Activated naive CD4-positive, alpha-beta T cell treated with anti-CD3 and anti-CD28 coated beads, Interleukin-2, amount 50 U/mL, for 24 hours (primary cell): ENCODE results near the gene DPP6.

ENCODE experiments used
- H3K27ac Mint-ChIP-seq: one replicate; pipeline ENCODE4 v1.8.0; 2021; ENCODE audit warnings: mild to moderate bottlenecking, mixed read lengths
- H3K27me3 Mint-ChIP-seq: one replicate; pipeline ENCODE4 v1.8.0; 2021; ENCODE audit warnings: mixed read lengths
- H3K36me3 Mint-ChIP-seq: one replicate; pipeline ENCODE4 v1.8.0; 2021; ENCODE audit warnings: mixed read lengths
- H3K4me1 Mint-ChIP-seq: one replicate; pipeline ENCODE4 v1.8.0; 2021; ENCODE audit warnings: mixed read lengths
- H3K4me3 Mint-ChIP-seq: one replicate; pipeline ENCODE4 v1.8.0; 2021; ENCODE audit warnings: mild to moderate bottlenecking, mixed read lengths
- H3K9me3 Mint-ChIP-seq: one replicate; pipeline ENCODE4 v1.8.0; 2021; ENCODE audit warnings: mixed read lengths

The DPP6 gene

DNA sequence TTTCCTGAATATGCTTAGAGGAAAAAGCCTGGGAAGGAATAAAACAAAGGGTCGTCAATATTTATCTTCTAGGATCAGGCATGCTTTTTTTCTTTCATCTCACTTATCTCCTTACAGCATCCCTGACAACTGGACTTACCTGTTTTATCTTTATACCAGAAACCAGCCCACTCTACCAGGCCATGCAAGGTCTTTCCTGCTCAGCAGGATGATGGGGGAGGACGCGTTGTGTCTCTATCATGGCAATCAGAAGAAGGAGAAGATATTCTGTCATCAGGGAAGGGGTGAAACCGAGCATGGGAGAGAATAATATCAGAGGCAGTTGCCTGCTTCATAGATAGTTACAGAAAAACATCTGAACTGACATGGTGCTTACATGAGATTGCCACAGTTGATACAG is 445.6 kb downstream of the DPP6 start:
- Mint-ChIP-seq H3K4me3 (no peak overlapping the region), H3K9me3 (no peaks in the 10 kb centered on the region), H3K4me1 (no peaks in the 10 kb centered on the region), H3K36me3 (no peaks in the 10 kb centered on the region), H3K27me3 (no peaks in the 10 kb centered on the region), H3K27ac (no peak overlapping the region)

DNA sequence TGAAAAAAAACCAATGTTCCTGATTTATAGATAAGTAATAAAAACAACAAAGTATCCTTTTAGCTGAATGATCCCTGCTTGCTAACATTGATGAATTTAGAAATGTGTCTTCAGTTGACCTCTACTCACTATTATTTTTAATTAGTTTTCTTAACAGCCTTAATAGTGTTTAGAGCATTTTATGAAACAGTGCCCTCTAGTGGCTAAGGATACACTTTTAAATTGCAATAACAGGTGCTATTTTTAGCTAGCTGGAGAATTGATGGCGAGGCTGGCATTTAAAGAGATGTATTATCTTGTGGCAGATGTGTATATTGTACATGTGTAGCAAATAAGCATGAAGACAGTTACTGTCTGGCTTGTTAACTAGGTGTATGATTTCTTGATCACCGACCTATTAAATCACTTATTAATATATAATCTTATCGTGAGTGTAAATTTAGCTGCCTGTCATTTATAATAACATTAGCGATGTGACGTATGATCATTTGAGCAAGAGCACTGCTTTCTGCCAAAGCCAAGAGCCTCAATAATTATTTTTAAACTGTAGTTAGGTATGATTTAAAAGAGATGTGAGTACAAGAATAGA is 451.9 kb downstream of the DPP6 start:
- Mint-ChIP-seq H3K9me3 (no peaks in the 10 kb centered on the region), H3K4me1 (no peaks in the 10 kb centered on the region), H3K4me3 (no peak overlapping the region), H3K27me3 (no peaks in the 10 kb centered on the region), H3K27ac (no peak overlapping the region), H3K36me3 (no peaks in the 10 kb centered on the region)

DNA sequence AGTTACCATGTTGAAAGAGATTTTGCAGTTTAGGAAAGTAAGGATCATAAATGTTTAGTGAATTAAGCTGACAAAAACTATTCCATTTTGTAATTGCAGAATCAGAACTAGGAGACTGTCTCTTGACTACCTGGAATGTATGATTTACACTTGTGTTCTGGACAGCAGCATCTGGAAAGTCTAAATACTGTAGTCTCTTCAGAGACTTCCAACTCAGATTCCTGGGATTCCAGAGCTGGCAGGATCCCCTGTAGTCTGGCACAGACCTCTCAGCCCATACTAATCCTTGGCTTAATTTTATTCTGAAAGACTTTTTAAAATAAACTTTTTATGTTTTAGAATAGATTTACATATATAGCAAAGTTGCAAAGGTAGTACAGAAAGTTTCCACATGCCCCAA is 452.7 kb downstream of the DPP6 start:
- no peak overlapping the region for H3K27ac Mint-ChIP-seq

DNA sequence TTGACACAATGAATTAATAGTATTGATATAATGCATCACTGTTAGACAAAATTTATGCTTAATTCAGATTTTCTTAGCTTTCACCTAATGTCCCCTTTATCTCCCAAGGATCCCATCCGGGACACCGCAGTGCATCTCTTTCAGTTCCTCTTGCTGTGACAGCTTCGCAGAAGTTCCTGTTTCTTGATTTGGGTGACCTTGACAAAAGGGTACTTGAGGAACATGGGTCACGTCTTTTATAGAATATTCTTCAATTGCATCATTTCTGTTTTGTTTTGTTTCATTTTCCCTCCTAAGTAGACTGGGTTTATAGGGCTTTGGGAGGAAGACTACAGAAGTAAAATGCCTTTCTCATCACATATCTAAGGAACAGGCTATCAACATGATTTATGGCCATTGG is 453.2 kb downstream of the DPP6 start:
- Mint-ChIP-seq H3K27me3 (peaks cover 2% of the 10 kb centered on the region), H3K27ac (no peak overlapping the region), H3K4me3 (no peak overlapping the region)

More for the DNA sequence above, 452.7 kb downstream of the DPP6 start:
- Mint-ChIP-seq H3K9me3 (no peaks in the 10 kb centered on the region), H3K27me3 (peaks cover 2% of the 10 kb centered on the region), H3K4me1 (no peaks in the 10 kb centered on the region), H3K4me3 (no peak overlapping the region), H3K36me3 (no peaks in the 10 kb centered on the region)

DNA sequence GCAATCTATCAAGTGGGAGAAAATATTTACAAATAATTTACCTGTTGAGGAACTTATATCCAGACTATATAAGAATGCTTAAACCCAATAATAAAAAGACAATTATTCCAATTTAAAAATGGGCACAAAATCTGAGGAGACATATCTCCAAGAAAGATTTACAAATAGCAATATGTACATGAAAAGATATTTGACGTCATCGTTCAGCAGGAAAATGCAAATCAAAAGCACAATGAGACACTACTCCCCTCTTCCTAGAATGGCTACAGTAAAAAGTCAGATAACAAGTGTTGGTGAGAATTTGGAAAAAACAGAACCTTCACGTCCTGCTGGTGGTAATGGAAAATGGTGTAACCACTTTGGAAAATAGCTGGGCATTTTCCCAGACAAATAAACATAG is 457.0 kb downstream of the DPP6 start:
- Mint-ChIP-seq H3K27ac (no peak overlapping the region), H3K4me3 (no peak overlapping the region), H3K9me3 (no peaks in the 10 kb centered on the region), H3K36me3 (no peaks in the 10 kb centered on the region), H3K27me3 (peaks cover 2% of the 10 kb centered on the region), H3K4me1 (no peaks in the 10 kb centered on the region)

More for the DNA sequence above, 453.2 kb downstream of the DPP6 start:
- H3K9me3 Mint-ChIP-seq, result no peaks in the 10 kb centered on the region
- H3K4me1 Mint-ChIP-seq, result no peaks in the 10 kb centered on the region
- H3K36me3 Mint-ChIP-seq, result no peaks in the 10 kb centered on the region

DNA sequence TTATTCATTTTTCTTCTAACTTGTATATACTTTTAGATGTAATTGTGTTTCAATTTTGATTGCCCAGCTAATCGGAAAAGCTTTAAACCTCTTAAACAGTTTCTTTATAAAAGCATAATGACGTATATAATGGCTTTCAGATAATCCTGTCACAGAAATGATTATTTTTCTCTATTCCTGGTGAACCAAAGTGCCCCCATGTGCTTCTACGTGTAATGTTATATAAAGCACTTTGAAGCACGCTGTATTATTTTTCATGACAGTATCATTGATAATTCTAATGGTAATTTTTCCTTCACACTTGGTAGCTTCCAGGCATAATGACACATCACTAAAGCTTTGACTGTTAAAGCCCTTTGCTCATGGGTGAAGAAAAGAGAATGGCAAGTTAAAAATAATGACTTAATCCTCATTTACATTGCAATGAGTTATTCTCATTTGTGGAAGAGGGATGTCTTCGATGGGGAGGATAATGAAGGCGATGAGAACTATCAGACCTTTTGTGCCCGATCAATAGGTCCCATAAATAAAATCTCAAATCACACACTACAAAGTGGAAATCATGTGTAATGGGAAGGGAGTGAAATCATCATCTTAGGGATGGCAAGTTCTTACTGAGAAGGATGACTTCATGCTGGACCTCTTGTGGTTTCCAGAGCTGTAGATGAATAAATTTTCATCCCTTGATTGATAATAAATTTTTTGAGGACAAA is 460.1 kb downstream of the DPP6 start:
- H3K27me3 Mint-ChIP-seq, result peaks cover 2% of the 10 kb centered on the region
- H3K4me1 Mint-ChIP-seq, result no peaks in the 10 kb centered on the region
- peaks cover 7% of the 10 kb centered on the region for H3K9me3 Mint-ChIP-seq
- H3K27ac Mint-ChIP-seq, result no peak overlapping the region
- H3K36me3 Mint-ChIP-seq, result no peaks in the 10 kb centered on the region
- H3K4me3 Mint-ChIP-seq, result no peak overlapping the region

DNA sequence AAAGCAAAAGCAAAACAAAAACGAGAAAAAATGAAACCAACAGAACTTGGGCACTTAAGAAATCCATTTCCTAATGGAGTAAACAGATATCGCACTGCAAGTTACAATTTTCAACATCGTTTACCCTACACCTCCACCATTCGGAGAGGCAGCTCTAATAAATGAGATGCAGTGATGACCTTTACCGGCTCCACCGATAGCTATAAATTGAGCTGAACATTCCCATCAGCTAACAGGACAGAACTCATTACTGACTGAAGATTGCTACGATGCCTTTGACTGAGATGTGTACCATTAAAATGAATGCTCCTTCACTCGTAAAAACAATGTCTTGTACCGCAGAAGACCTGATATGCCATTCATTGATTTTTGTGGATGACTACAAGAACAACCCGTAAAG is 465.6 kb downstream of the DPP6 start:
- no peaks in the 10 kb centered on the region for H3K4me1 Mint-ChIP-seq
- H3K27ac Mint-ChIP-seq, result no peak overlapping the region
- no peaks in the 10 kb centered on the region for H3K36me3 Mint-ChIP-seq
- H3K9me3 Mint-ChIP-seq, result peaks cover 11% of the 10 kb centered on the region
- no peak overlapping the region for H3K4me3 Mint-ChIP-seq
- no peaks in the 10 kb centered on the region for H3K27me3 Mint-ChIP-seq

DNA sequence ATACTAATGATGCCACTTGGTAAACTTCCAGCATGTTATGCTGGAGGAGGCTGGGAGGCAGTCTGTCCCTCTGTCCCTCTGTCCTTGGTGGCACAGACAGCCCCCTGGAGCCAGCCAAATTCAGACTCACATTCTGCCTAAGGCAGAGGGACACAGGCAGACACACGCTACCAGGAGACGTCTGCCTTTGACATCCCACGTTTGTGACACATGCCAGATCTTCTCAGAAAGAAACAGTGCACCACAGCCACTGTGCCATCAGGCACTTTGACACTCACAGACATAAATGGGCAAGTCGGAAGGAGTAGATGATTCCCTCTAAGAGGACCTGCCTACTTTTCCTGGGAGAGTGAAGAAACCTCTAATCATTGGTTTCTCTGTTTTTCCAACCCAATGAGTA is 467.0 kb downstream of the DPP6 start:
- Mint-ChIP-seq H3K27me3 (no peaks in the 10 kb centered on the region), H3K9me3 (peaks cover 11% of the 10 kb centered on the region), H3K27ac (no peak overlapping the region), H3K36me3 (no peaks in the 10 kb centered on the region), H3K4me3 (no peak overlapping the region), H3K4me1 (no peaks in the 10 kb centered on the region)

DNA sequence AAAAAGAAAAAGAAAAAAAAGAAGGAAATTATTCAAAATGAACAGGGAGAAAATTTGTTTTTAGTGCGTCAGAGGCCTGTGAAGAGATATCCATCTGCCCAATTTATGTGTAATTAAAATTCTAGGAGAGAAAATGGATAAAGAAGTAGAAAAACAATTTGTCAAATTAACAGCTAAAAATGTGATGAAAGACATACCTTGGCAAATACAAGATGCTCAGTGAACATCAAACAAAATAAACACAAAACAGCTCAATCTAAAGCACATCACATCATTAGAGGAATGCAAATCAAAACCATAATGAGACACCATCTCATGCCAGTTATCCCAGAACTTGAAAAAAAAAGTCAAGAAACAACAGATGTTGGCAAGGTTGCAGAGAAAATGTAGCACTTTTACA is 477.9 kb downstream of the DPP6 start:
- Mint-ChIP-seq H3K9me3 (peaks cover 12% of the 10 kb centered on the region), H3K27ac (no peak overlapping the region), H3K4me1 (no peaks in the 10 kb centered on the region), H3K36me3 (no peaks in the 10 kb centered on the region), H3K27me3 (peaks cover 1% of the 10 kb centered on the region), H3K4me3 (no peak overlapping the region)

DNA sequence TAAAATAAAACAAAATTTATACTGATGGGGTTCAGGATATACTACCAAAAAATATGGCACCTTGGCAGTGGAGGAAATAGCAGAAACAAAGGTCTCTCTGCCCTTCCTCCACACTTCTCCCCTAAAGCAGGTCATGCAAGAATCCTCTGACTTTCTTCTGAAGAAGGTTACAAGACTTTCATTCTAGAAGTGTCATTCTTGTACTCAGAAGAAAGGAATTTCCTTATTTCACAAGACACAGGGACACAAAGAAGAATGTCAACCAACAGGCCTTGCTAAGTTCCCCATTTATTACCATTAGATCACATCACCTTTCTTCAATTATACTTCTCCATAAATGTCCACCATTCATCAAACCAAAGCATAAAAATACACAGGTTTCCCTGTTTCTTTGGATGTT is 480.6 kb downstream of the DPP6 start:
- no peaks in the 10 kb centered on the region for H3K4me1 Mint-ChIP-seq
- H3K36me3 Mint-ChIP-seq, result no peaks in the 10 kb centered on the region
- no peak overlapping the region for H3K4me3 Mint-ChIP-seq
- peaks cover 1% of the 10 kb centered on the region for H3K27me3 Mint-ChIP-seq
- H3K9me3 Mint-ChIP-seq, result peaks cover 12% of the 10 kb centered on the region
- no peak overlapping the region for H3K27ac Mint-ChIP-seq

DNA sequence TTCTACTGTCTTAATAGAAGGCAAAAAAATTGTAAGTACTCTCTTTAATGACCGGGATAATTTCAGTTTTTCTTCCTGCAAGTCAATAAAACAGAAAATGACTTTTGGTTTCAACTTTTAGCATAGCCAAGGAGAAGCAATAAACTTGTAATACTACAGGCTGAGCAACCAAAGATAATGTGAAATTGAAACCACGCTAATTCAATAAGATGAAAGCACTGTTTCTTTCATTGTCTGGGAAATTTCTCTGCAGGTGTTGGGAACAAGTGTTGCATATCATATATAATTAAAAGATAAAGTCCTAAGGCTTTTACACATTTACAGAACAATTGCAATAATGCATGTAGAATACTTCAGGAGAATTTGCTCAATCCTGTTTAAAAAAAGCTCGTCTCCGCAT is 488.4 kb downstream of the DPP6 start:
- H3K27me3 Mint-ChIP-seq, result no peaks in the 10 kb centered on the region
- no peak overlapping the region for H3K4me3 Mint-ChIP-seq
- no peaks in the 10 kb centered on the region for H3K4me1 Mint-ChIP-seq
- H3K36me3 Mint-ChIP-seq, result no peaks in the 10 kb centered on the region
- peaks cover 4% of the 10 kb centered on the region for H3K9me3 Mint-ChIP-seq
- H3K27ac Mint-ChIP-seq, result no peak overlapping the region

DNA sequence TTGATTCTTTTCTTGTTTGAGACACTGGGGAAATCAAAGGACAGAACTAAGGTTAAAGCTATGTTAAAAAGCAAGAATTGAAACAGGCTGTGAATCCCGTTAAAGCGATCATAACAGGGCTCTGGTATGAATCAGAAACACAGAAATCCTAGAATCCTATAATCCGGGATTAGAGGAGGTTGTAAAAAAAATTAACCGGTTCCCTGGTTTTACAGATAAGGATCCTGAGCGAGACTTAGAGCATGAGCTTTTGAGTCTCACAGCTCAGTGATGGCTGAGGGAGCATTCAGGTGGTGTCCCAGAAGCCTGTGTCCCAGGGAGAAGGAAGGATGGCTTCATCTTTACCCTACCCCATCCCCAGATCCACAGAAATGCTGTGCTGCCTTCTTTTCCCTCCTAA is 489.4 kb downstream of the DPP6 start:
- Mint-ChIP-seq H3K36me3 (no peaks in the 10 kb centered on the region), H3K27me3 (no peaks in the 10 kb centered on the region), H3K9me3 (peaks cover 4% of the 10 kb centered on the region), H3K27ac (no peak overlapping the region), H3K4me1 (no peaks in the 10 kb centered on the region), H3K4me3 (no peak overlapping the region)

DNA sequence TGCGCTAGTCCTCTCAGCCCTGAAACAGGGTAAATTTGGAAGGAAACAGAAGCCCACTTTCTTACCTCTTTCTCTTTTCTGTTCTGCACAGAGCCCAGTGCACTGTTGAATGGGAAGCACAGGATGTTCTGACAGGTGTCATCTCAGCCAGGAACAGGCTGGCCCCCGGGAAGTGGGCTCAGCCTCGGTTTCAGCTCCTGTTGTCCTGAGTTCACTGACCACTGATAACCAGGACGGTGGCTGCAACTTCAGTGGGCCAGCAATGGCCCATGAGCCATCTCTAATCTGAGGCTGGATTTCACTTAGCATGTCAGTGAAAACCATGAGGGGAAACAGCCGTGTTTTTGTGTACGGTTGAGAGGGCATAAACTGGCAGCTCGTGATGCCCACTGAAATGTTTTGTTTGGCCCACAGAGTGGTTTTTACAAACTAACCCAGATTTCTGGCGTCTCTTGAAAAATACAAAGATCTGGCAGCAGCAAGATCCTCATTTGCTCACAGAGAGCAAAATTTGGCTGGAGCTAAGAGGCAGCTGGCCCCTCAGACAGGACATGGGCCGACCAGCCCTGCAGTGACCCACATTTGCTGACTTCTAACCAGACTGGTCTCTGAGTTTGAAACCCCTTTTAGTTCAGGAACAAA is 494.9 kb downstream of the DPP6 start:
- H3K27me3 Mint-ChIP-seq, result peaks cover 2% of the 10 kb centered on the region
- H3K9me3 Mint-ChIP-seq, result peaks cover 5% of the 10 kb centered on the region
- no peak overlapping the region for H3K27ac Mint-ChIP-seq
- no peaks in the 10 kb centered on the region for H3K4me1 Mint-ChIP-seq
- H3K36me3 Mint-ChIP-seq, result no peaks in the 10 kb centered on the region
- no peak overlapping the region for H3K4me3 Mint-ChIP-seq

DNA sequence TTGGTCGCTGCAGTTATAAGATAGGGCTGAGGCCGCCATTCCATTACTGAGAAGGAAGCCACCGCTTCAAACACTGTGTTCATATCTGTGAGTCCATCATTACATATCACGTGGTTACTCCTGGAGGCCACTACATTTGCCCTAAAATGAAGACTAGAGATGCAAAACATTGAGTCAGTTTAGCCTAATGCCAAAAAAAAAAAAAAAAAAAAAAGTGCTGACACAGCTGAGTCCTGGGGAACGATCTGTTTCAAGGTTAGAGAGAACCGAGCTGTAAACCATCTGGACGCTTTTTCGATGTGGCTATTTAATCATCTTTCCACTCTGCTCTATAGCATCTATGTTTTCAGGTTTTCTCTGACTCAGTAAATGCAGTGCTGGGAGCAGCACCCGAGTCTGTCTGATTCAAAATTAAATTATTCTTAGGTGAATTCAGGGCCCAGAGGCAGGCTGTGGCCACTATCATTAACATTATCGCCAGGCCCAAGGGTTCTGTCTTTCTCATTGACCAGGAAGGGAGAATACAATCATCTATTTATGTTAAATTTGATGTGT is 501.6 kb downstream of the DPP6 start:
- Mint-ChIP-seq H3K27ac (no peak overlapping the region), H3K36me3 (no peaks in the 10 kb centered on the region), H3K27me3 (no peaks in the 10 kb centered on the region), H3K4me1 (no peaks in the 10 kb centered on the region), H3K4me3 (no peak overlapping the region), H3K9me3 (peaks cover 5% of the 10 kb centered on the region)

DNA sequence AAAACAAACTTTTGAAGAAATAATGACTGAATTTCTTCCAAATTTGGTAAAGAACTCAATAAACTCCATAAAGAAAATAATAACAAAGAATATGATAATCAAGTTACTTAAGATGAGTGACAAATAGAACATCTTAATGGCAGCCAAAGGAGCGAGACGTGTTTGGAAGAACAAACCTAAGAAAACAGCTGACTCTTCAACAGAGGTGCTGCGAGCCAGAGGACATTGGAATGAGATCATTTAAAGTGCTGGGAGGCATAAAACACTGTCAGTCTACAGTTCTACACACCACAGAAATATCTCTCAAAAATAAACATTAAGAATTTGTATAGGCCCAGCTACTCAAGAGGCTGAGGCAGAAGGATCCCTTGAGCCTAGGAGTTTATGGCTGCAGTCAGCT is 507.3 kb downstream of the DPP6 start:
- Mint-ChIP-seq H3K36me3 (no peaks in the 10 kb centered on the region), H3K27ac (no peak overlapping the region), H3K9me3 (no peaks in the 10 kb centered on the region), H3K4me3 (no peak overlapping the region), H3K27me3 (no peaks in the 10 kb centered on the region), H3K4me1 (no peaks in the 10 kb centered on the region)

DNA sequence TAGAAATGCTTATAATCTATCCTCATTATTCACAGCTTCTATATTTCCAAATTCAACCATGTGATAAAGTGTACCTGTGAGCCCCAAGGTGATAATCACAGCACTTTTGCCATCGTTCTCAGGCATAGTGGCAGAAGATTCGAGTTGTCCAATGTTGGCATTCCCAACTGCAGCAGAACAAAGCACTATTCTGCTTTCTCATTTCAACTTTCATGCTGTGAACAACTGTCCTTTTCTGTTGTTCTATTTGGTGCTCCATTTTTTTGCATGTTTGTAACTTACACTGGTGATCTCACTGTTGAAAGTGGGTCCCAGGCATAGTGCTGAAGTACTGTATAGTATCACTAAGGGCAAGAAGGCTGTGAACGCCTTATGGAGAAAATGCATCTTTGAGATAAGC is 512.5 kb downstream of the DPP6 start:
- H3K36me3 Mint-ChIP-seq, result no peaks in the 10 kb centered on the region
- peaks cover under 1% of the 10 kb centered on the region for H3K9me3 Mint-ChIP-seq
- no peak overlapping the region for H3K27ac Mint-ChIP-seq
- no peaks in the 10 kb centered on the region for H3K4me1 Mint-ChIP-seq
- H3K4me3 Mint-ChIP-seq, result no peak overlapping the region
- no peaks in the 10 kb centered on the region for H3K27me3 Mint-ChIP-seq
